Esophagus muscularis mucosa (tissue), 4 donors: ENCODE data around the gene NCKAP1.
"Not testable (repeated sequence)": the region's sequence is repeated elsewhere in the genome, so short reads cannot be mapped to it uniquely, and the experiment has no call there.

Source experiments
- EP300 ChIP-seq: sonication (generic); formaldehyde crosslinking; IDR thresholded peaks from one replicate; pipeline ENCODE4 v1.6.1; 2017; ENCODE audit warnings: antibody characterized with exemption
- POLR2A ChIP-seq: fragments of 450-650 bp; IDR thresholded peaks from one replicate; pipeline ENCODE4 v1.6.1; 2017; ENCODE audit warnings: antibody characterized with exemption, moderate library complexity, mild to moderate bottlenecking, low read depth
- POLR2AphosphoS5 ChIP-seq, 2 donors: sonication (generic); formaldehyde crosslinking; IDR thresholded peaks; one replicate each; pipeline ENCODE4 v1.6.1; 2017; ENCODE audit warnings: antibody characterized with exemption in 2 of 2
- TF ChIP-seq, protein P1 (sequence below), 3 experiments: fragments of 200-600 bp in 2 of 3; fragments of 450-650 bp in 1 of 3; sonication (generic) in 2 of 3; IDR thresholded peaks; one replicate each; pipeline ENCODE4 v1.5.1; 2017 to 2019; ENCODE audit warnings: antibody characterized with exemption in 3 of 3, mild to moderate bottlenecking in 2 of 3, moderate library complexity in 1 of 3

DNA sequence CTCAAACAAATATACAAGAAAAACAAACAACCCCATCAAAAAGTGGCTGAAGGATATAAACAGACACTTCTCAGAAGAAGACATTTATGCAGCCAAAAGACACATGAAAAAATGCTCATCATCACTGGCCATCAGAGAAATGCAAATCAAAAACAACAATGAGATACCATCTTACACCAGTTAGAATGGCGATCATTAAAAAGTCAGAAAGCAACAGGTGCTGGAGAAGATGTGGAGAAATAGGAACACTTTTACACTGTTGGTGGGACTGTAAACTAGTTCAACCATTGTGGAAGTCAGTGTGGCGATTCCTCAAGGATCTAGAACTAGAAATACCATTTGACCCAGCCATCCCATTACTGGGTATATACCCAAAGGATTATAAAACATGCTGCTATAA lies 77.4 kb downstream of the NCKAP1 start:
- TF ChIP-seq POLR2A; POLR2AphosphoS5 (IDR thresholded peaks at IDR 0.05); EP300: not testable (repeated sequence)
- TF ChIP-seq, protein P1, sequence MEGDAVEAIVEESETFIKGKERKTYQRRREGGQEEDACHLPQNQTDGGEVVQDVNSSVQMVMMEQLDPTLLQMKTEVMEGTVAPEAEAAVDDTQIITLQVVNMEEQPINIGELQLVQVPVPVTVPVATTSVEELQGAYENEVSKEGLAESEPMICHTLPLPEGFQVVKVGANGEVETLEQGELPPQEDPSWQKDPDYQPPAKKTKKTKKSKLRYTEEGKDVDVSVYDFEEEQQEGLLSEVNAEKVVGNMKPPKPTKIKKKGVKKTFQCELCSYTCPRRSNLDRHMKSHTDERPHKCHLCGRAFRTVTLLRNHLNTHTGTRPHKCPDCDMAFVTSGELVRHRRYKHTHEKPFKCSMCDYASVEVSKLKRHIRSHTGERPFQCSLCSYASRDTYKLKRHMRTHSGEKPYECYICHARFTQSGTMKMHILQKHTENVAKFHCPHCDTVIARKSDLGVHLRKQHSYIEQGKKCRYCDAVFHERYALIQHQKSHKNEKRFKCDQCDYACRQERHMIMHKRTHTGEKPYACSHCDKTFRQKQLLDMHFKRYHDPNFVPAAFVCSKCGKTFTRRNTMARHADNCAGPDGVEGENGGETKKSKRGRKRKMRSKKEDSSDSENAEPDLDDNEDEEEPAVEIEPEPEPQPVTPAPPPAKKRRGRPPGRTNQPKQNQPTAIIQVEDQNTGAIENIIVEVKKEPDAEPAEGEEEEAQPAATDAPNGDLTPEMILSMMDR (IDR thresholded peaks at IDR 0.05), result not testable (repeated sequence)
